Measurements from ENCODE around the gene OAT.

Gene OAT

GRCh38 chr10:124416733-124417132, 2.0 kb downstream of the OAT start:
- Histone ChIP-seq H3K9ac (ENCODE audit: low read depth, low read length) (no peak overlapping the region), H3K27me3 (ENCODE audit: insufficient read depth, low read length, poor library complexity) (peaks cover 7% of the 10 kb centered on the region), H3K4me2 (ENCODE audit: insufficient read depth, low read length) (no peak overlapping the region), H3K27ac (ENCODE audit: low read length) (no peak overlapping the region), H3K4me3 (ENCODE audit: low read depth in 1 of 2, low read length in 2 of 2) (no peak overlapping the region), H4K20me1 (ENCODE audit: insufficient read depth, low read length) (no peaks in the 10 kb centered on the region), H3K4me1 (ENCODE audit: insufficient read depth, low read length) (no peaks in the 10 kb centered on the region), H3K79me2 (ENCODE audit: insufficient read depth, low read length) (no peaks in the 10 kb centered on the region), H3K9me3 (ENCODE audit: insufficient read depth, low read length, severe bottlenecking) (no peaks in the 10 kb centered on the region), H2AFZ (ENCODE audit: low read depth, low read length) (no peak overlapping the region), H3K36me3 (ENCODE audit: insufficient read depth, low read length) (no peaks in the 10 kb centered on the region)
- no peak for ATAC-seq (ENCODE audit: insufficient read depth, low read depth)
- no peak for TF ChIP-seq CTCF (IDR thresholded peaks at IDR 0.05; ENCODE audit: borderline replicate concordance, extremely low read depth, low read length, poor library complexity, severe bottlenecking)
- TF ChIP-seq EZH2 (IDR thresholded peaks at IDR 0.05; ENCODE audit: borderline replicate concordance, low read depth, low read length, severe bottlenecking) = no peak
- no peak for DNase-seq

- Histone ChIP-seq H3K36me3 (ENCODE audit: insufficient read depth, low read length) (no peaks in the 10 kb centered on the region), H3K9ac (ENCODE audit: low read depth, low read length) (no peak overlapping the region), H4K20me1 (ENCODE audit: insufficient read depth, low read length) (no peaks in the 10 kb centered on the region), H3K79me2 (ENCODE audit: insufficient read depth, low read length) (no peaks in the 10 kb centered on the region), H3K9me3 (ENCODE audit: insufficient read depth, low read length, severe bottlenecking) (no peaks in the 10 kb centered on the region), H3K4me2 (ENCODE audit: insufficient read depth, low read length) (no peak overlapping the region), H3K4me3 (ENCODE audit: low read depth in 1 of 2, low read length in 2 of 2) (no peak overlapping the region), H3K27me3 (ENCODE audit: insufficient read depth, low read length, poor library complexity) (peaks cover under 1% of the 10 kb centered on the region), H3K27ac (ENCODE audit: low read length) (no peak overlapping the region), H3K4me1 (ENCODE audit: insufficient read depth, low read length) (no peaks in the 10 kb centered on the region), H2AFZ (ENCODE audit: low read depth, low read length) (no peak overlapping the region)
- ATAC-seq (ENCODE audit: insufficient read depth, low read depth) (no peak), DNase-seq (no peak)
- TF ChIP-seq CTCF (IDR thresholded peaks at IDR 0.05; ENCODE audit: borderline replicate concordance, extremely low read depth, low read length, poor library complexity, severe bottlenecking) (no peak), EZH2 (IDR thresholded peaks at IDR 0.05; ENCODE audit: borderline replicate concordance, low read depth, low read length, severe bottlenecking) (no peak)
Measured at GRCh38 chr10:124415210-124415609, 3.5 kb downstream of the OAT start.

GRCh38 chr10:124414076-124414475, 4.6 kb downstream of the OAT start:
- Histone ChIP-seq H3K27me3 (ENCODE audit: insufficient read depth, low read length, poor library complexity) (no peaks in the 10 kb centered on the region), H3K9me3 (ENCODE audit: insufficient read depth, low read length, severe bottlenecking) (no peaks in the 10 kb centered on the region), H3K27ac (ENCODE audit: low read length) (no peak overlapping the region), H3K4me3 (ENCODE audit: low read depth in 1 of 2, low read length in 2 of 2) (no peak overlapping the region), H3K36me3 (ENCODE audit: insufficient read depth, low read length) (no peaks in the 10 kb centered on the region), H3K4me2 (ENCODE audit: insufficient read depth, low read length) (no peak overlapping the region), H2AFZ (ENCODE audit: low read depth, low read length) (no peak overlapping the region), H3K79me2 (ENCODE audit: insufficient read depth, low read length) (no peaks in the 10 kb centered on the region), H3K9ac (ENCODE audit: low read depth, low read length) (no peak overlapping the region), H3K4me1 (ENCODE audit: insufficient read depth, low read length) (no peaks in the 10 kb centered on the region), H4K20me1 (ENCODE audit: insufficient read depth, low read length) (no peaks in the 10 kb centered on the region)
- TF ChIP-seq CTCF (IDR thresholded peaks at IDR 0.05; ENCODE audit: borderline replicate concordance, extremely low read depth, low read length, poor library complexity, severe bottlenecking) (no peak), EZH2 (IDR thresholded peaks at IDR 0.05; ENCODE audit: borderline replicate concordance, low read depth, low read length, severe bottlenecking) (no peak)
- no peak for ATAC-seq (ENCODE audit: insufficient read depth, low read depth)
- DNase-seq = no peak

- no peak for DNase-seq
- H3K9me3 ChIP-seq (ENCODE audit: insufficient read depth, low read length, severe bottlenecking) = no peaks in the 10 kb centered on the region
- no peak overlapping the region for H3K4me2 ChIP-seq (ENCODE audit: insufficient read depth, low read length)
- no peak overlapping the region for H3K4me3 ChIP-seq (ENCODE audit: low read depth in 1 of 2, low read length in 2 of 2)
- H3K27me3 ChIP-seq (ENCODE audit: insufficient read depth, low read length, poor library complexity) = no peaks in the 10 kb centered on the region
- H3K4me1 ChIP-seq (ENCODE audit: insufficient read depth, low read length) = no peaks in the 10 kb centered on the region
- H3K79me2 ChIP-seq (ENCODE audit: insufficient read depth, low read length) = no peaks in the 10 kb centered on the region
- H3K27ac ChIP-seq (ENCODE audit: low read length) = no peak overlapping the region
- H2AFZ ChIP-seq (ENCODE audit: low read depth, low read length) = no peak overlapping the region
- H3K36me3 ChIP-seq (ENCODE audit: insufficient read depth, low read length) = no peaks in the 10 kb centered on the region
- ATAC-seq (ENCODE audit: insufficient read depth, low read depth) = no peak
- TF ChIP-seq EZH2 (IDR thresholded peaks at IDR 0.05; ENCODE audit: borderline replicate concordance, low read depth, low read length, severe bottlenecking) (no peak), CTCF (IDR thresholded peaks at IDR 0.05; ENCODE audit: borderline replicate concordance, extremely low read depth, low read length, poor library complexity, severe bottlenecking) (no peak)
- no peaks in the 10 kb centered on the region for H4K20me1 ChIP-seq (ENCODE audit: insufficient read depth, low read length)
- no peak overlapping the region for H3K9ac ChIP-seq (ENCODE audit: low read depth, low read length)
Measured at GRCh38 chr10:124409696-124410095, 9.0 kb downstream of the OAT start.
